ENCODE measurements around the gene EEF2KMT.
A peak's percentile ranks its signal among the peaks of the same experiment; 100 is the strongest.
"Not testable (repeated sequence)": the region's sequence is repeated elsewhere in the genome, so short reads cannot be mapped to it uniquely, and the experiment has no call there.

Gene EEF2KMT

DNA sequence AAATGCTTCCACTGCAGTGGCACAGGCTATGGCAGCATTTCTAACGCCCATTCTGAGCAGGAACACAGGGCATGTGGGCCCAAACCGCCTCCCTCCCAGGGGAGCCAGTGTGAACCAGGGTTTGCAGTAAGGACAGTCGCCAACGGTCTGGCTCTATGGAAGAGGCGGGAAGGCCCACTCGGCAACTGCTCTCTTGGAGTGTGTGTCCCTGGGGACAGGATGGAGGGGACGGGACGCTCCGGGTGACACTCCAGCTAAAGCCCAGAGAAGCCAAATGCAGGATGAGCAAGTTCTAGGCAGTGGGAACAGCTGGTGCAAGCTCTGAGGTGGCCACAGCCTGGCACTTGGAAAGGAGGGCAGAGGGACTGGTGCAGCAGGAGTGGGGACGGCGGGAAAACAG, 3.8 kb downstream of the EEF2KMT start:
- not testable (repeated sequence) for DNase-seq

DNA sequence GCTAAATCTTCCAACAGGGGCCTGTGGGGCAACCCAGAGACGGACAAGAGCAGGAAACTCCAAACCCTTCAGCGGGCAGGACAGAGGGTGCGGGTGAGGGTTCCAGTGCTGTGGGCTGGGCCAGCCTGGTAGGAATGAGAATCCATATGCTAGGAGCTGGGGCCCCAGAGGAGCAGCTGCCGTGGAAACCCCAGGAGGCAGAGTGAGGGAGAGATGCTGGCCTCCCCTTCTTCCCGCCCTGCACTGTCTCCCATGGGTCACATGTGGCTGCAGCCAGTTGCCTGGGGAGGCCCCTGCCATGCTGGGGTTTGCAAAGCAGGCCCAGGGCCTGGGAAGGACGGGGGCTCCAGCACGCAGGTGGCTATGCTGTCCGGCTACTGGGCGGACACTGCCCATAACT, 4.5 kb downstream of the EEF2KMT start:
- not testable (repeated sequence) for DNase-seq

DNA sequence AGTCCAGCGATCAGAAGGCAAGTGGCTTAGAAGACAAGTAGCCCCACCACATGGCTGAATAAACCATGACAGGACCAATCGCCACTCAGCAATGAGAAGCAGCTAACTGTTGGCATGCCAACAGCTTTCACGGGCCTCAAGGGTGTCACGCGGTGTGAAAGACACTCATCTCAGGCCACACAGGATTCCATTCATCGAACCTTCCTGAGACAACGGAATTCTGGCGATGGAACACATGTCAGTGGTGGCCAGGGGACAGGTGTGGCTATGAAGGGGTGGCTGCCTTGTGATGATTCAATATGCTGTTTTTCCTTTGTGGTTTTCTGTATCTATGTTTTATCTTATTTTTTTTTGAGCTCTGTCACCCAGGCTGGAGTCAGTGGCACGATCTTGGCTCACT, 7.0 kb downstream of the EEF2KMT start:
- DNase-seq: not testable (repeated sequence)

DNA sequence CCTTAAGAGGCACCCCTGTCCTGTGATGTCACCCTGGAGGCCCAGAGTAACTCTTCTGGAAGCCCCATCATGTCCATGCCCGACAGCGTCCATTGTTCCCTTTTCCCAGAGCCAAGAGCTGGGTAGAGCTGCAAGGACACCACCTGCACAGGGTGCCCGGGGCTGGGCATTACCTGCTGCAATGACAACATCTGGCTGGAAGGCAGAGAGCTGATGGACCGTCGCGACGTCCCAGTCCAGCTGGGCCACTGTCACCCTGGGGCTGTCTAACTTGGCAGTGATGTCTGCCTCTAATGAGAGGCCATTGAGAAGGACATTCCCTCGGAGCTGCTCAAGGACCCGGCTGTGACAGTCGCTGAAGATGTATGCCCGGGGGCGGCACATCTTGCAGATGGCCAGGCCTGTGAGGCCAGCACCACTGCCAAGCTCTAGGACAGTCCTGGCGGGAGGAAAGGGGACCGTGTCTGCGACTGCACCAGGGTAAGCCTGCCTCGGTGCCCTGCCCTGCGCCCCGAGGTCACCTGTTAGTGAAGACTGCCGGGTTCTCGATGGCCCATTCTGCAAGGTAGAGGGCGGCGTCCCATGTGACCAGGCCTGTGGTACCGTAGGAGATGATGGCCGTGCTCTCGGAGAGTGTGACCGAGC, 7.6 kb downstream of the EEF2KMT start:
- DNase-seq: not testable (repeated sequence)

DNA sequence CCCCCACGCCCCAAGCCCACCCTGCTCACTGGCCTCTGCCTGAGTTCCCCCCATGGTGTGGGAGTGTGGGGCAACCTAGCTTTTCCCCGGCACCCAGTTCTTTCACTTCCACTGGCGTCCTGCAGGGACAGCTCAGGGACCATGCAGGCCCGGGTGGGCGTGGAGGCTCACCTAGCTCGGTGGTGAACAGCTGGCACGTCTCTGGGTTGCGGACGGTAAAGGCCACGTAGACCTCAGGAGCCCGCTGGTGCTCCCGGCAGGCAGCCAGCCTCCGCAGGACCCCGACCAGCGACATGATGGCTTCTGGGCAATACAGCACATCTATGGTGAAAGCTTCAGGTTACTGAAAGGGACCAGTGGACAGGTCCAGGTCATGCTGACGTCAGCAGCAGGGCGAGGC, 8.7 kb downstream of the EEF2KMT start:
- DNase-seq: not testable (repeated sequence)

DNA sequence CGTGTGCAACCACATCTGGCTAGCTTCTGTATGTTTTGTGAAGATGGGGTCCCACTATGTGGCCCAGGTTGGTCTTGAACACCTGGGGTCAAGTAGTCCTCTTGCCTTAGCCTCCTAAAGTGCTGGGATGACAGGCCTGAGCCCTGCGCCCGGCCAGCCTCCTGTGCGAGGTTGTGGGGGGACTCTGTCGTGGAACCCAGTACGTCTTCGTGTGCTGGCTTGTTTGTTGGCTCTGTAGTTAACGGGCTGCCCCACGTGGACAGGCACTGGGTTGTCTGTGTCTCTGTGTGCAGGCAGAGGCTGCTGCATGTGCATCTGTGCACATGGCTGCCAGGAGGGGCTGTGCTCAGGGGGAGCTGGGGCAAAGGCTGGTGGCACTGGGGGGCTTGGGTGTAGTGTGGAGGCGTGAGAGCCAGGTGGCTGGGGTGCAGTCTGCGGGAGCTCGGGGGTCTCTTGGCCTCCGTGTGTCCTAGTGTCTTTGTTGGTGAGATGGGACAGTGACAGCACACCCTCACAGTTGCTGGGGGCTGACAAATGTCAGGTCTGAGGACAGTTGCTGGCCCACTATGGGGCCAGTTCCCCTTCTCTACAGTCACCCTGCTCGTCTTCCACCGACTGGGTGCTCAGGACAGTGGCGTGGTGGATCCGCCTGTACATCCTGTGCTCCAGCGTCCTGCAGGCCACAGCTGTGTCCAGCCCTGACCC, 9.4 kb downstream of the EEF2KMT start:
- DNase-seq: not testable (repeated sequence)

DNA sequence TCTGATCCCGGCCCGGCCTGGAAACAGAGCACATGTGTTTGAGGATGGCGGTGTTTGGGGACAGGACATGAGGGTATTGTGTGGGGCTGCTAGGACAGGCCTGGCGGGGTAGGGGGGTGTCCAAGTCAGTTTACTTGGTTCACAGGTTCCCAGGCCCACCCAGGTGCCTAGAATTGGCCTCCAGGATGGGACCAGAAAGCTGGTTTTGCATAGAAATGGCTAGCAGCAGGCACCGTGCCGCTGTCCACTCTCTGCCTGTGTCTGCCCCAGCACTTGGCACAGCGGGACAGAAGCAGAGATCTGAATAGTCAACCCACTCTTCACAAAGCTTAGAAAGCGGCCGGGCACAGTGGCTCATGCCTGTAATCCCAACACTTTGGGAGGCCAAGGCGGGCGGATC, 11.9 kb downstream of the EEF2KMT start:
- DNase-seq: not testable (repeated sequence)

DNA sequence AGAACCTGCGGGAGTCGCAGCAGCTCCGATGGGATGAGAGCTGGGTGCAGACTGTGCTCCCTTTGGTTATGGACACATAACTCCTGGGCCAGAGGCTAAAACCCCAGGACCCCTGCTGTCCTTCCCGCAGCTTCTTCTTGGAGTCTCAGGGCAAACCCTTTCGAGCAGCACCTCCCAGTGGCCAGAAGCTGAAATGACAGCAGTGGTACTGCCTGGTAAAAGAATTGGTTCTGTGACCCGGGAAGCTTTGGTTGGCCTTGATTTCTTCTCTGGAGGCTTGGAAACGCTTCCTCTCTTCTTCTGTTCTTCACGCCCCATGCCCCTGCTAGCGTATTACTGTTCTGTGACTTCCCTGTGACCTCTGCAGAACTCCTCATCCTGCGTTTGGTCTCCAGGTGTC, 12.8 kb downstream of the EEF2KMT start:
- DNase-seq: peak; percentile 34

DNA sequence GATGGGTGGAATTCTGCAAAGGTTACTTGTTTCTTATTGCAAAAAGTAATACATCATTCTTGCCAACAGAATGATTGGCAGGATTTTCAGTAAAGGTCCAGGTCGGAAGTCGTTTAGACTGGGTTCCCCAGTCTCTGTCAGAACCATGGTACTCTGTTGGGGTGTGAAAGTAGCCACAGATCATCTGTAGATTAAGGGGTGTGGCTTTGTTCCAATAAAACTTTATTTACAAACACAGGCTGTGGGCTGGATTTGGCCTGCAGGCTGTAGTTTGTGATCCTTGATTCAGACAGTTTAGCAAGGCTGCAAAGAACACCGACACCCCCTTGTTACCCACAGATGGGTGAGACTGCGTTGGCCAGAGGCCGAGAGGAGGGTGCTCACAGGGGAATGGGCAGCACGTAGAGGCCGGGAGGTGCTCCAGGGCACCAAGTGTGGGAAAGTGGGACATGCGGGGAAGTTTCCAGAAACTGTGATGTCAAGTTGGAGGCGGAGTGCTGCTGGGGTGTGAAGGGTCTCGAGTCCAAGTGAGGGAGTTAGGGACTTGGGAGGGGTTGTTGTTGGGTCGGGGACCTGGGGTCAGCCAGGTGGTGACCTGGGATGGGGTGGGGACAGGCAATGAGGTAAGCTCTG, 13.4 kb downstream of the EEF2KMT start:
- DNase-seq: not testable (repeated sequence)

DNA sequence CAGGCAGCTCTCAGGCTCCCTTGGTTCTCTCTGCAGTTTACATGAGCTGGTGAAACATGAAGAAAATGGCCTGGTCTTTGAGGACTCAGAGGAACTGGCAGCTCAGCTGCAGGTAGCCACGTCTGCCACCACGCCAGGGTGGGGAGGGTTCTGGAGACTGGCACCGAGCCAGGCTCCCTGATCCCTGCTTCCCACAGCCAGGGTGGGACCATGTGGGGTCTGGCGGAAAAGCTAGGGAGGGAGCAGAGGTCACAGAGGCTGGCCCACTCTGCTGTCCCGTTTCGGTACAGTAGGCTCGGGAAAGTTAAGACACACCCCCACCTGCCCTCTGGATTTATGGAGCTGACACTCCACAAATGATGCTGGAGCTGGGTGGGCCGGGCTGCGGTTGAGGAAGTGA, 13.9 kb downstream of the EEF2KMT start:
- DNase-seq: not testable (repeated sequence)

DNA sequence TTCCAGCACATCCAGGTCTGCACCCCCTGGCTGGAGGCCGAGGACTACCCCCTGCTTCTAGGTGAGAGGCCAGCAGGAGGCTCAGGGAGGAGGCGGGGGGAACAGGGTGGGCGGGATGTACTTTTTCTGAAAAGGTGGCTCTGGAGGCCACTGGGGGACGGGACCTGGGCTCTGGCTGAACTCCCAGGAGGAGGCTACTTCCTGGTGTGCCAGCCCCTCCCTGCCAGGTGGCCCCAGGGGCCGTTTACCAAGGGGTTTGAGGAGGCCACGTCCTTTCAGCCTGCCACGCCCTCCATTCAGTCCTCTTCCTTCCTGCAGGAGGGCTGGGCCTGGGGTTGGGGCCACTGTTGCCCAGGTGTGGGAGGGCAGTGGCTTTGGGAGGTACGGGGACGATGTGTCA, 16.6 kb downstream of the EEF2KMT start:
- DNase-seq: not testable (repeated sequence)

DNA sequence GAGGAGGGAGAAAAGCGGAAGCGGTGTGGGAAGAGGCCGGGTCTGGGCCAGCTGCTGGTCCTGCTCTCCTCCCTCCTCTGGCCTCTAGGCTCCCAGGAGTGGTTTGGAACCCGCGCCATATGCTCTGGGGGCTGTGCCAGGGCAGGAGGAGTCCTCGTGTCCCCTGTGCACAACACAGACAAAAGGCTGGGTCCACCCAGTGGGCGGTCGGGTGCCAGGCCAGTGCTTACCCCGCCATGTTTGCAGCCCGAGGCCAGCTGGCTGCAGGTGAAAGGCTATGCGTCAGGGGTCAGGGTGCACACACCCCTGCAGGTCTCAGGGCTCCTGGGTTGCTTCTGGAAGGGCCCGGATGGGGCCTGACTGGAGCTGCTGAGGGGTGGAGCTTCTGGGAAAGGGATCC, 17.1 kb downstream of the EEF2KMT start:
- not testable (repeated sequence) for DNase-seq

DNA sequence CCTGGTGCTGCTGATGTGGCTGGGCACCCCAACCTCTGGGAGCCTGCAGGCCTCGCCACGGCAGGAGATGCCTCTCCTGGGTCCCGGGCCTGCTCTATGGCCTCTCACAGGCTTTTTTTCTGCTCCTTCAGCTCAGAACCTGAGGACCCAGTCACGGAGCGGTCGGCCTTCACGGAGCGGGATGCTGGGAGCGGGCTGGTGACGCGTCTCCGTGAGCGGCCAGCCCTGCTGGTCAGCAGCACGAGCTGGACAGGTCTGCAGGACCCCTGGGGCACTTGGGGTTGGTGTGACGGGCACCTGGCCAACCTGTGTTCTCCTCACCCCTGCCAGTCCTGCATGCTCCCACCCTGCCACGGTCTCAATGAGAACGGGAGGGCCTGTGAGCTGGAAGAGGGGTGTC, 19.0 kb downstream of the EEF2KMT start:
- no peak for DNase-seq

DNA sequence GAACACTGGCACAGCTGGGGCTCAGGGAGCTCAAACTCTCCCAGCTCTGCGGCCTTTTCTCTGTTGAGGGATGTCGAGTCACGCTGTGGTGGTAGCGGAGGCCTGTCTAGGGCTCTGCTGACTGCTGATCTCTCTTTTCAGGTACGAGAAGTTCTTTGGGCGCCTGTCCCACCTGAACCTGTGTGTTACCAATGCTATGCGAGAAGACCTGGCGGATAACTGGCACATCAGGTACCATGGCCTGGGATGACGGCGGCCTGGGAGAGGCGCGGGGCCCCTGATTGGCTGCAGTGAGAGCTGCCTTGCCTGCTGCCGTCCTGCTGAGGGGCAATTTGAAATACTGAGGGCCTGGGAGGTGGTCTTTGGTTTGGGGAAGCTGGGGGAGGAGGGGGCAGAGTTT, 20.3 kb downstream of the EEF2KMT start:
- no peak for DNase-seq

DNA sequence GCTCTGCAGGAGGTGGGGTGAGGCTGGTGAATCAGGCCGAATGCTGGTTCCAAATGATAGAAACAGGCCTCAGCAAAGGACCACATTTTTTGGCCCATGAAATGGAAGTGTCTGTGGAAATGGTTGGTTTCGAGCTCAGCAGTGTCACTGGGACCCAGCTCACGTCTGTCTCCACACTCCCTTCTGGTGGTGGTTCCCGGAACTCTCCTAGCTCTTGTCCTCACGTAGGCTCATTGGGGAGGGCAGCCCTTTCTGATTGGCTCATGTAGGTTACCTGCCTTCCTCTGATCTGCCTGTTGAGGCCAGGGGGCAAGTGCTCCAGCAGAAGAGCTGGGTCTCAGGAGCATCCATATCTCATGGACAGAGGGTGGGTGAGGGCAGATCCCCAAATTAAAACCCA, 22.0 kb downstream of the EEF2KMT start:
- no peak for DNase-seq

DNA sequence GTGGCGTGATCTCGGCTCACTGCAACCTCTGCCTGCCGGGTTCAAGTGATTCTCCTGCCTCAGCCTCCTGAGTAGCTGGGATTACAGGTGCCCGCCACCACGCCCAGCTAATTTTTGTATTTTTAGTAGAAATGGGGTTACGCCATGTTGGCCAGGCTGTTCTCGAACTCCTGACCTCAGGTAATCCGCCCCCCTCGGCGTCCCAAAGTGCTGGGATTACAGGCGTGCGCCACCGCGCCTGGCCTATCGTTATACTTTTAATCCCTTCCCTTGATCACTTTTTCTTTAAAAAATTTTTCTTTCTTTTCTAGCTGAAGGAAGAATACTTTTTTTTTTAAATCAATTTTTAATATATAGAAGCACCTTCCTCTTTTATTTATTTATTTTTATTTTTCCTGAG, 23.8 kb downstream of the EEF2KMT start:
- not testable (repeated sequence) for DNase-seq

DNA sequence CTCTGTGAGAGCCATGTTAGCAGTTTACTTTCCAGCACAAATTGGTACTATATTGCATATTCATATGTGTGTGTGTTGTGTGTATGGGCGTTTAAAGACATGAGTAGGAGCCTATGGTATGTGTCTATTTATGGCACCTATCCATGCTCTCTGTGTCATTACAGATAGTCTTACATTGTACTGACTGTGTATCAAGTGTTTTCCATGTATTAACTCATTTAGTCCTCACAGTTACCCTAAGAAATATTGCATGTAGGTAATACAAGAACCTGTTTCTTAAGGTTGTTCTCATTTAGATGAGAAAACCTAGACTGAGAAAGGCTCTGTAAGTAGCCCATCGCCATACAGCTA, 24.3 kb downstream of the EEF2KMT start:
- DNase-seq: peak; percentile 45

DNA sequence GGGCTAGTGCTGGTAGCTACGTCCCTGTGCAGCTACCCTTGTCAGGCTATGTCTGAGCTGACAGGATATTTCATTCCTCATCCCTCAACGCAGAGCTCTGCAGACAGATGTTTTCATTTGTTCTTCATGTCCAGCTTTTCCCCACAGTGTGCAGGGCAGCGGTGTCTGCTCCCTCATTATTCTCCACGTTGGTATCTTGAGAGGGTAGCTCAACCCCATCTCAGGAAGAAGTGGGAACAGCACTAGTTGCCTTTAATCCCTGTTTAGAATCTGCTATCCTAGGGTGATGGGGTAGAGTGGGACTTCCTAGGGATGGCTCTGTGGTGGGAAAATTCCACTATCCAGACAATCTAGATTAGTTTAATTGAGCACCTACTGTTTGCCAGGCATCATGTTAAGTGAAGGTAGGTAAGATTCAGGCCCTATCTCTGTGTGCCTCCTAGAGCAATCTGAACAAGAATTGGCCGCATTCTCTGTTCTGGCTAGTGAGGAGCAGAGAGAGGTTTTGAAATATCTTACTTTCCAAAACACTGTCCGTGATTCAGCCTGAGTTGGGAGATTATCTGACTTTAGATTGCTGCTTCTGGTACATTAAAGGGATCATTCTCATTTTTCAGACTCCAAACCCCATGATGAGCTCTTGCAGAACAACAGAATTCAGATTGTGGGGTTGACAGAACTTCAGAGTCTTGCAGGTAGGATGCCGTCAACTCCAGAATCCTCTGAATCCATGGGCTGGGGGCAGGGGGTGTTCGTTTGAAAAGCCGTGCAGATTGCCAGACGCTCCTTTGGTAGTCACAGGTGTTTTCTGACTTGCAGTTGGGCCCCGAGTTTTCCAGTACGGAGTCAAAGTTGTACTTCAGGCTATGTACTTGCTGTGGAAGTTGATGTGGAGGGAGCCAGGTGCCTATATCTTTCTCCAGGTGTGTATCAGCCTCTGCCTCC, 25.0 kb downstream of the EEF2KMT start:
- DNase-seq: no peak

DNA sequence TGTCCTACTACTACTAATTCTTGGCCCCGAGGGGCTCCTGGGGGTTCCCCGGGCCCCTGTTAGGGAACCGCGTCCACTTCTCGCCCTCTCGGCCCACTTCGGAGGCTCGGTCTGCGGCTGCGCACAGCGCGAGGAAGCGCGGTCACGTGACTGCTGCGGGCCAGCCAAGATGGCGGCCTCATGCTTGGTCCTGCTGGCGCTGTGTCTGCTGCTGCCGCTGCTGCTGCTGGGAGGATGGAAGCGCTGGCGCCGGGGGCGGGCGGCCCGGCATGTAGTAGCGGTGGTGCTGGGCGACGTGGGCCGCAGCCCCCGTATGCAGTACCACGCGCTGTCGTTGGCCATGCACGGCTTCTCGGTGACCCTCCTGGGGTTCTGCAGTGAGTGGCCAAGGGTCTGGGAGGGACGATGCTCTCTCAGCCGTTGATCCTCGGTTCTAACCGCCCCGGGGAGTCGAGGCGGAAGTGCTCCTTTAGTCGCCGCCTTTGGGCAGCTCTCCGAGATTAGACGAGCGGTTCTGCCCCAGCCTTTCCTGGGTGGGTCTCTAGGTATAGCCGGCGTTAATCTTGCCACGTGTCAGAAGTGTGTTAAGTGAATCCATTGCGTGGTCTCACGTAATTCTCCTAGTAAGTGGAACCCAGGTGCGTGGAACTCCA, 25.8 kb downstream of the EEF2KMT start, which contains the start of gene ALG1:
ALG1 (plus strand) TSS at position 163 of the 653 bp plus-strand sequence; CDS start at position 170, 7 bp downstream.
- peak; percentile 84 for DNase-seq

DNA sequence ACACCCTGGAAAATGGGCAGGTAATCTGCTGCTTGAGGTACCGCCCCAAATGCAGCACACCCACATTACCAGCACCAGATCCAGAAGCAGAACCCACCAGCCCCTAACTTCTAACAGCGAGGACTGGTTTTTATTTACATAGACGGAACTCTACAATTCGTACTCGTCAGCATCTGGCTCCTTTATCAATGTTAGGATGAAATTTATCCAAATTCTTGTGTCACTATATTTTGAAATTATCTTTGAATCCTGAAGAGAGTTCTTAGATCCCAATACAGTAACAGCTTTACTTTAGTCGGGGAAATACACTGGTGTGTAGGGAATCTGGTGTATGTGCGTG, 26.3 kb downstream of the EEF2KMT start:
- DNase-seq: no peak

DNA sequence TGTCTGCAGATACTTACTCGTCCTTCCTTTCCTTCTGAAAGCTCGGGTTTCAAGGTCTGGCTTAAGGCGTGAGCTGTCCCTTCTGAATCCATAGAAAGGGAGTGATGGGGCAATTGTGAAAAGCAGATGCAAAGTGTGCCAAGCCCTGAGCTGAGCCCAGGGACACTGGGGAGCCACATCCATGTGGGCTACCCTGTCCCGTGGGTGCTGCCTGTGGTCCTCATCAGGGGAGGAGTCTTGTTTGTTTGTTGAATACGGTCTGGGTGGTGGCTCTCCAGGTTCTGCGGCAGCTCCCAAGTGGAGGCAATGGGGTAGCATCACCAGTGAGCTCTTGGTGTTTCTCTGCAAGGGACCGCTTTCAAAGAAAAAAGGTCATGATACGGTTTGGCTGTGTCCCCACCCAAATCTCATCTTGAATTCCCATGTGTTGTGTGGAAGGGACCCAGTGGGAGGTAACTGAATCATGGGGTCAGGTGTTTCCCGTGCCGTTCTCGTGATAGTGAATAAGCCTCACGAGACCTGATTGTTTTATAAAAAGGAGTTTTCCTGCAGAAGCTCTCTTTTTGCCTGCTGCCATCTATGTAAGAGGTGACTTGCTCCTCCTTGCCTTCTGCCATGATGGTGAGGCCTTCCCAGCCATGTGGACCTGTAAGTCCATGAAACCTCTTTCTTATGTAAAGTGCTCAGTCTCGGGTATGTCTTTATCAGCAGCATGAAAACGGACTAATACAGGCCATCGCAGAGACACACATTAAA, 27.0 kb downstream of the EEF2KMT start:
- no peak for DNase-seq

DNA sequence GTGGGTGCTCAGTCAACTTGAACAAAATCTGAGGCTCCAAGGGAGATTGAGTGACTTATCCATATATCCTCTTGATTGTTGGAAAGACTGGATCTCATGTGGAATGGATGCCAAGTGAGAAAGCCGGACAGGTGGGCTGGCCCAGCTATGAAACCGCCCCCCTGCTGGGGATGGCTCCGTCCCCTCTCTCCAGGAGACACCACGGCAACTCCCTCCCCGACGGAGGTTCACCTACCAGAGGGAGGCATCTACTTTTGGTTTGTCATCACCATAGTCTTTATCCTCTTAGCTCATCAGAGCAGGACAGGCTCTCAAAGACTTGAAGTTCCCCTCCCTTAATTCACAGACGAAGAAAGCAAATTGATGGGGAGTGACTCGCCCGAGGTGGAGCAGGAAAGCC, 27.7 kb downstream of the EEF2KMT start:
- no peak for DNase-seq
